HepG2 (cell line): ENCODE measurements around the gene PEX5L. TPM values are rescaled to one million over a fixed set of nuclear protein-coding genes. Genes with fewer than 3 reads are reported as not detected.

ENCODE experiments used
- ATAC-seq: fragments of 200-7000 bp; cut with Tn5 transposase; 3 replicates; pipeline ENCODE4 v1.9.1; 2020; ENCODE audit warnings: mild to moderate bottlenecking, moderate library complexity
- BruUV-seq: library from RNA; stranded (reverse); fragments of 400-500 nt; replicated peaks from 2 replicates; lab custom pipeline; 2021; lab: Mats Ljungman, UMichigan
- CTCF ChIA-PET: fragments of 300-600 bp; formaldehyde crosslinking; extraction: SDS; loops from one replicate; lab custom pipeline; 2021; ENCODE audit warnings: low total read pairs, inconsistent platforms, low intra/inter-chr PET ratio; lab: Yijun Ruan, JAX
- POLR2A ChIA-PET: fragments of 350-600 bp; sonication (Branson Sonifier 250); formaldehyde crosslinking; loops from one replicate; lab custom pipeline; 2020; ENCODE audit warnings: antibody characterized with exemption, inconsistent platforms; lab: Yijun Ruan, JAX
- DNase-seq: peaks from one replicate; pipeline ENCODE4 v3.0.0-alpha.2; 2015; ENCODE audit warnings: low spot score
- FAIRE-seq: peaks from 3 replicates; lab custom pipeline; 2011; peaks lifted over from hg19 to GRCh38; lab: Jason Lieb, UNC
- H2AFZ ChIP-seq: one replicate; pipeline ENCODE4 v1.6.1; 2011; ENCODE audit warnings: low read length, inconsistent platforms
- H3K27ac ChIP-seq: fragments of 300-600 bp; 3 replicates; pipeline ENCODE4 v1.8.0; 2011; ENCODE audit warnings: mixed run types, mild to moderate bottlenecking, mixed read lengths, low read length, inconsistent platforms; ENCODE audit not compliant: insufficient read depth; ENCODE audit errors: extremely low read length
- H3K27me3 ChIP-seq, 2 experiments: fragments of 200-600 bp in 1 of 2; 2 replicates in 1 of 2; 3 replicates in 1 of 2; pipeline versions ENCODE4 v1.6.0 to v1.8.0; 2011; ENCODE audit warnings: low read length in 2 of 2, mild to moderate bottlenecking in 2 of 2, moderate library complexity in 2 of 2, inconsistent platforms in 1 of 2; ENCODE audit not compliant: insufficient read depth in 2 of 2, control insufficient read depth in 1 of 2
- H3K36me3 ChIP-seq, 2 experiments: fragments of 200-600 bp in 1 of 2; replicated peaks in 1 of 2; 2 replicates in 1 of 2; 3 replicates in 1 of 2; pipeline versions ENCODE4 v1.5.1 to v1.8.0; 2011; ENCODE audit warnings: low read length in 2 of 2, inconsistent platforms in 1 of 2; ENCODE audit not compliant: insufficient read depth in 2 of 2, control insufficient read depth in 1 of 2
- H3K4me1 ChIP-seq: 2 replicates; pipeline ENCODE4 v1.5.1; 2012; ENCODE audit warnings: low read length, inconsistent platforms; ENCODE audit not compliant: insufficient read depth
- H3K4me2 ChIP-seq: 2 replicates; pipeline ENCODE4 v1.6.0; 2011; ENCODE audit warnings: low read depth, low read length, inconsistent platforms
- H3K4me3 ChIP-seq, 3 experiments: fragments of 200-600 bp in 1 of 3; sonication (generic), shearing (Covaris generic) in 1 of 3; replicated peaks in 1 of 3; 2 replicates each; pipeline ENCODE4 v1.5.1; 2011 to 2016; ENCODE audit warnings: low read length in 3 of 3, inconsistent platforms in 2 of 3, low read depth in 2 of 3, mild to moderate bottlenecking in 2 of 3, control low read depth in 1 of 3, mixed read lengths in 1 of 3; ENCODE audit not compliant: insufficient read depth in 1 of 3
- H3K79me2 ChIP-seq: one replicate; pipeline ENCODE4 v1.6.1; 2011; ENCODE audit warnings: low read length, inconsistent platforms; ENCODE audit not compliant: insufficient read depth
- H3K9ac ChIP-seq: 2 replicates; pipeline ENCODE4 v1.6.0; 2011; ENCODE audit warnings: mild to moderate bottlenecking, low read depth, low read length, inconsistent platforms; ENCODE audit not compliant: insufficient read depth
- H3K9me3 ChIP-seq: 2 replicates; pipeline ENCODE4 v1.5.1; 2012; ENCODE audit warnings: mild to moderate bottlenecking, low read length
- H4K20me1 ChIP-seq: 2 replicates; pipeline ENCODE4 v1.6.0; 2011; ENCODE audit warnings: inconsistent platforms, mild to moderate bottlenecking, low read length, moderate library complexity; ENCODE audit not compliant: insufficient read depth
- GABPB1 ChIP-seq: IDR thresholded peaks from 2 replicates; pipeline ENCODE4 v1.6.1; 2016; ENCODE audit warnings: mild to moderate bottlenecking, missing genetic modification reagents, moderate library complexity, missing compliant biosample characterization
- GTF2F1 ChIP-seq: fragments of 150-350 bp; IDR thresholded peaks from 2 replicates; pipeline ENCODE4 v1.6.1; 2014; ENCODE audit warnings: low read length
- IRF1 ChIP-seq: sonication (generic); formaldehyde crosslinking; IDR thresholded peaks from 2 replicates; pipeline ENCODE4 v1.4.0; 2020; ENCODE audit warnings: low read depth, mild to moderate bottlenecking, missing genetic modification reagents
- NFKBIZ ChIP-seq: IDR thresholded peaks from 2 replicates; pipeline ENCODE4 v1.6.1; 2018; ENCODE audit warnings: missing genetic modification reagents, missing compliant biosample characterization
- NPAS2 ChIP-seq: sonication (generic); formaldehyde crosslinking; IDR thresholded peaks from 2 replicates; pipeline ENCODE4 v1.8.0; 2022; ENCODE audit warnings: mild to moderate bottlenecking, missing genetic modification reagents, borderline replicate concordance
- PCBP2 ChIP-seq: fragments of 200-400 bp; formaldehyde crosslinking; optimal IDR thresholded peaks from 2 replicates; pipeline ENCODE3; 2018; ENCODE audit warnings: low read length, low read depth; ENCODE audit not compliant: poor library complexity, severe bottlenecking
- POGZ ChIP-seq: sonication (generic); formaldehyde crosslinking; IDR thresholded peaks from 2 replicates; pipeline ENCODE4 v1.4.0; 2020; ENCODE audit warnings: mild to moderate bottlenecking, missing genetic modification reagents
- SALL2 ChIP-seq: sonication (generic); formaldehyde crosslinking; IDR thresholded peaks from 2 replicates; pipeline ENCODE4 v1.8.1; 2023; ENCODE audit warnings: mild to moderate bottlenecking, missing genetic modification reagents, inconsistent platforms
- SRF ChIP-seq: IDR thresholded peaks from 2 replicates; pipeline ENCODE4 v1.6.1; 2011; ENCODE audit warnings: mild to moderate bottlenecking, low read depth, low read length, moderate library complexity
- SYNCRIP ChIP-seq: fragments of 200-400 bp; formaldehyde crosslinking; IDR thresholded peaks from 2 replicates; pipeline ENCODE4 v1.6.1; 2018; ENCODE audit warnings: mild to moderate bottlenecking, low read depth, low read length; ENCODE audit not compliant: insufficient read depth
- TSC22D2 ChIP-seq: sonication (generic); formaldehyde crosslinking; IDR thresholded peaks from 2 replicates; pipeline ENCODE4 v1.5.1; 2020; ENCODE audit warnings: missing genetic modification reagents, mild to moderate bottlenecking, borderline replicate concordance
- ZBTB37 ChIP-seq: sonication (generic); formaldehyde crosslinking; IDR thresholded peaks from 2 replicates; pipeline ENCODE4 v1.4.0; 2020; ENCODE audit warnings: mild to moderate bottlenecking, missing genetic modification reagents
- ZMYM2 ChIP-seq: sonication (generic); formaldehyde crosslinking; IDR thresholded peaks from 2 replicates; pipeline ENCODE4 v1.8.0; 2022; ENCODE audit warnings: mild to moderate bottlenecking, missing genetic modification reagents
- ZNF513 ChIP-seq: sonication (generic); formaldehyde crosslinking; conservative IDR thresholded peaks from 2 replicates; pipeline ENCODE4 v1.5.0; 2020; ENCODE audit warnings: missing genetic modification reagents
- ZNF567 ChIP-seq: sonication (generic); formaldehyde crosslinking; IDR thresholded peaks from 2 replicates; pipeline ENCODE4 v1.8.1; 2023; ENCODE audit warnings: mild to moderate bottlenecking, missing genetic modification reagents, borderline replicate concordance
- ZNF615 ChIP-seq: sonication (generic); formaldehyde crosslinking; IDR thresholded peaks from 2 replicates; pipeline ENCODE4 v1.5.0; 2020; ENCODE audit warnings: mild to moderate bottlenecking, missing genetic modification reagents, borderline replicate concordance
- WGBS: methylation state at CpG from one replicate; pipeline ENCODE4 v1.1.6; 2017; ENCODE audit warnings: low lambda C conversion rate; 5-methylcytosine and 5-hydroxymethylcytosine counted together
- in situ Hi-C: cut with HindIII; loops from 2 replicates; pipeline ENCODE4 v1.10.0; 2017; ENCODE audit warnings: low pct_unique_long_range_greater_than_20kb; ENCODE audit not compliant: extremely low pct_ligation_motif_present
- intact Hi-C: fragments of 100-400 bp; cut with micrococcal nuclease; formaldehyde crosslinking; loops from one replicate; pipeline ENCODE4 v1.10.0; 2022; ENCODE audit not compliant: unreplicated experiment
- polyA plus RNA-seq, 8 experiments: library from polyadenylated mRNA; depleted of rRNA in 3 of 8; stranded (reverse) in 7 of 8; unstranded in 1 of 8; fragments of >200 nt; fragmentation: Illumina TruSeq in 4 of 8; extraction: Trizol in 4 of 8; gene quantifications; 2 replicates each; pipeline versions ENCODE4 v1.2.1 to v1.2.3, GENCODE V29; 2011 to 2016; ENCODE audit warnings: low read depth in 4 of 8, missing spikeins in 1 of 8, mixed read lengths in 1 of 8; ENCODE audit not compliant: insufficient read depth in 1 of 8
- total RNA-seq, 5 experiments: library from RNA; depleted of rRNA; stranded (reverse); fragments of >200 nt; fragmentation: Illumina TruSeq; extraction: Trizol; gene quantifications; 2 replicates each; pipeline ENCODE4 v1.2.3, GENCODE V29; 2016; ENCODE audit warnings: low read depth in 1 of 5

PEX5L gene
- total and polyA plus RNA-seq, 2 of the 13 experiments (the other 11 are each of a cell fraction or from before 2014, with no cell fraction given) = not detected

- Histone ChIP-seq H4K20me1 (no peaks in the 10 kb centered on the region), H3K36me3 (no peaks in the 10 kb centered on the region), H3K9me3 (no peaks in the 10 kb centered on the region), H3K9ac (no peak overlapping the region), H3K27me3 (peaks cover 0 to 7% of the 10 kb centered on the region in 2 experiments; a peak in 3 of 5 replicates), H3K4me3 (no peak overlapping the region), H3K4me1 (no peaks in the 10 kb centered on the region), H3K4me2 (no peak overlapping the region), H3K79me2 (no peaks in the 10 kb centered on the region), H2AFZ (no peak overlapping the region), H3K27ac (no peak overlapping the region)
- intact Hi-C loops (no loop called here), in situ Hi-C loops (no loop called here)
- DNase-seq (no peak), ATAC-seq (no peak), FAIRE-seq (no peak)
- no peak for TF ChIP-seq SRF
- no peak for TF ChIP-seq ZNF615 (CRISPR knock-in tag)
- no peak for TF ChIP-seq ZNF513 (CRISPR knock-in tag)
- no peak for TF ChIP-seq POGZ (CRISPR knock-in tag)
- no peak for TF ChIP-seq NPAS2 (CRISPR knock-in tag)
- TF ChIP-seq NFKBIZ (CRISPR knock-in tag) = no peak
- no peak for TF ChIP-seq GTF2F1
- no peak for TF ChIP-seq IRF1 (CRISPR knock-in tag)
- no peak for TF ChIP-seq ZMYM2
- TF ChIP-seq ZNF567 (CRISPR knock-in tag) = no peak
- no peak for TF ChIP-seq GABPB1
- TF ChIP-seq TSC22D2 (CRISPR knock-in tag) = no peak
- TF ChIP-seq SYNCRIP = no peak
- no peak for TF ChIP-seq ZBTB37 (CRISPR knock-in tag)
- TF ChIP-seq SALL2 = no peak
- TF ChIP-seq PCBP2 = no peak
- no TSS peak for BruUV-seq
- CTCF ChIA-PET = no interaction called here
- POLR2A ChIA-PET = no interaction called here
- WGBS = 2% methylated on average over 4 of the region's 4 CpGs
Measured at GRCh38 chr3:179861953-179862352, 174.8 kb downstream of the PEX5L start.
